SK-N-SH (cell line): ENCODE data around the gene JMJD1C.

Experiments
- JUND ChIP-seq: IDR thresholded peaks from 2 replicates; pipeline ENCODE4 v1.4.0; 2012
- MEF2A ChIP-seq: IDR thresholded peaks from 2 replicates; pipeline ENCODE4 v1.4.0; 2012; ENCODE audit warnings: low read depth, borderline replicate concordance
- POLR2AphosphoS5 ChIP-seq: IDR thresholded peaks from 2 replicates; pipeline ENCODE4 v1.6.1; 2012; ENCODE audit warnings: low read depth, low read length
- RAD21 ChIP-seq: IDR thresholded peaks from 2 replicates; pipeline ENCODE4 v1.6.1; 2012; ENCODE audit warnings: mild to moderate bottlenecking, low read length
- RFX5 ChIP-seq: IDR thresholded peaks from 2 replicates; pipeline ENCODE4 v1.6.1; 2012; ENCODE audit warnings: mild to moderate bottlenecking, improper control_type of control experiment, low read length
- RXRA ChIP-seq: IDR thresholded peaks from 2 replicates; pipeline ENCODE4 v1.4.0; 2012; ENCODE audit warnings: low read depth, mild to moderate bottlenecking, borderline replicate concordance
- SIN3A ChIP-seq: IDR thresholded peaks from 2 replicates; pipeline ENCODE4 v1.6.1; 2012; ENCODE audit warnings: low read depth, mild to moderate bottlenecking, low read length, moderate library complexity, borderline replicate concordance
- SMC3 ChIP-seq: IDR thresholded peaks from 2 replicates; pipeline ENCODE4 v1.6.1; 2012; ENCODE audit warnings: low read depth, low read length, improper control_type of control experiment
- TEAD4 ChIP-seq: IDR thresholded peaks from 2 replicates; pipeline ENCODE4 v1.4.0; 2012; ENCODE audit warnings: mild to moderate bottlenecking, borderline replicate concordance; ENCODE audit not compliant: insufficient read depth
- TF ChIP-seq, protein P1 (sequence below): IDR thresholded peaks from 2 replicates; pipeline ENCODE4 v1.6.1; 2012; ENCODE audit warnings: mild to moderate bottlenecking, low read depth, low read length, moderate library complexity
- TF ChIP-seq, protein P2 (sequence below): fragments of 200-600 bp; sonication (generic); IDR thresholded peaks from 2 replicates; pipeline ENCODE4 v1.6.1; 2017; ENCODE audit warnings: antibody characterized with exemption, mild to moderate bottlenecking, moderate library complexity
- TF ChIP-seq, protein P3 (sequence below): fragments of 150-350 bp; IDR thresholded peaks from 2 replicates; pipeline ENCODE4 v1.6.1; 2017; ENCODE audit warnings: antibody characterized with exemption, low read length, low read depth, borderline replicate concordance

DNA sequence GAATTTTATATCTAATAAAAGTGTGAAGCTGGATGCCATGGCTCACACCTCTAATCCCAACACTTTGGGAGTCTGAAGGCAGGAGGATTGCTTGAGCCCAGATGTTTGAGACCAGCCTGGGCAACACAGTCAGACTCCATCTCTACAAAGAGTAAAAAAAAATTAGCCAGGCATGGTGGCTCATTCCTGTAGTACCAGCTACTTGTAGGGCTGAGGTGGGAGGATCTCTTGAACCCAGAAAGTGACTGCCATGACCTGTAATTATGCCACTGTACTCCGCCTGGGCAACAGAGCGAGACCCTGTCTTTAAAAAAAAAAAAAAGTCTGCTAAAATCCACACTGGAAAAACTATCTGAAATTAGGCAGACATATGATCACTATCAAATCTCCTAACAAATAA, 7.6 kb downstream of the JMJD1C start:
- TF ChIP-seq RFX5 (no peak), RAD21 (no peak), MEF2A (no peak), RXRA (no peak), JUND (no peak), POLR2AphosphoS5 (no peak), SMC3 (no peak), TEAD4 (no peak), SIN3A (no peak)
- TF ChIP-seq, protein P1, sequence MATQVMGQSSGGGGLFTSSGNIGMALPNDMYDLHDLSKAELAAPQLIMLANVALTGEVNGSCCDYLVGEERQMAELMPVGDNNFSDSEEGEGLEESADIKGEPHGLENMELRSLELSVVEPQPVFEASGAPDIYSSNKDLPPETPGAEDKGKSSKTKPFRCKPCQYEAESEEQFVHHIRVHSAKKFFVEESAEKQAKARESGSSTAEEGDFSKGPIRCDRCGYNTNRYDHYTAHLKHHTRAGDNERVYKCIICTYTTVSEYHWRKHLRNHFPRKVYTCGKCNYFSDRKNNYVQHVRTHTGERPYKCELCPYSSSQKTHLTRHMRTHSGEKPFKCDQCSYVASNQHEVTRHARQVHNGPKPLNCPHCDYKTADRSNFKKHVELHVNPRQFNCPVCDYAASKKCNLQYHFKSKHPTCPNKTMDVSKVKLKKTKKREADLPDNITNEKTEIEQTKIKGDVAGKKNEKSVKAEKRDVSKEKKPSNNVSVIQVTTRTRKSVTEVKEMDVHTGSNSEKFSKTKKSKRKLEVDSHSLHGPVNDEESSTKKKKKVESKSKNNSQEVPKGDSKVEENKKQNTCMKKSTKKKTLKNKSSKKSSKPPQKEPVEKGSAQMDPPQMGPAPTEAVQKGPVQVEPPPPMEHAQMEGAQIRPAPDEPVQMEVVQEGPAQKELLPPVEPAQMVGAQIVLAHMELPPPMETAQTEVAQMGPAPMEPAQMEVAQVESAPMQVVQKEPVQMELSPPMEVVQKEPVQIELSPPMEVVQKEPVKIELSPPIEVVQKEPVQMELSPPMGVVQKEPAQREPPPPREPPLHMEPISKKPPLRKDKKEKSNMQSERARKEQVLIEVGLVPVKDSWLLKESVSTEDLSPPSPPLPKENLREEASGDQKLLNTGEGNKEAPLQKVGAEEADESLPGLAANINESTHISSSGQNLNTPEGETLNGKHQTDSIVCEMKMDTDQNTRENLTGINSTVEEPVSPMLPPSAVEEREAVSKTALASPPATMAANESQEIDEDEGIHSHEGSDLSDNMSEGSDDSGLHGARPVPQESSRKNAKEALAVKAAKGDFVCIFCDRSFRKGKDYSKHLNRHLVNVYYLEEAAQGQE, result no peak
- TF ChIP-seq, protein P2, sequence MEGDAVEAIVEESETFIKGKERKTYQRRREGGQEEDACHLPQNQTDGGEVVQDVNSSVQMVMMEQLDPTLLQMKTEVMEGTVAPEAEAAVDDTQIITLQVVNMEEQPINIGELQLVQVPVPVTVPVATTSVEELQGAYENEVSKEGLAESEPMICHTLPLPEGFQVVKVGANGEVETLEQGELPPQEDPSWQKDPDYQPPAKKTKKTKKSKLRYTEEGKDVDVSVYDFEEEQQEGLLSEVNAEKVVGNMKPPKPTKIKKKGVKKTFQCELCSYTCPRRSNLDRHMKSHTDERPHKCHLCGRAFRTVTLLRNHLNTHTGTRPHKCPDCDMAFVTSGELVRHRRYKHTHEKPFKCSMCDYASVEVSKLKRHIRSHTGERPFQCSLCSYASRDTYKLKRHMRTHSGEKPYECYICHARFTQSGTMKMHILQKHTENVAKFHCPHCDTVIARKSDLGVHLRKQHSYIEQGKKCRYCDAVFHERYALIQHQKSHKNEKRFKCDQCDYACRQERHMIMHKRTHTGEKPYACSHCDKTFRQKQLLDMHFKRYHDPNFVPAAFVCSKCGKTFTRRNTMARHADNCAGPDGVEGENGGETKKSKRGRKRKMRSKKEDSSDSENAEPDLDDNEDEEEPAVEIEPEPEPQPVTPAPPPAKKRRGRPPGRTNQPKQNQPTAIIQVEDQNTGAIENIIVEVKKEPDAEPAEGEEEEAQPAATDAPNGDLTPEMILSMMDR, result no peak
- TF ChIP-seq, protein P3, sequence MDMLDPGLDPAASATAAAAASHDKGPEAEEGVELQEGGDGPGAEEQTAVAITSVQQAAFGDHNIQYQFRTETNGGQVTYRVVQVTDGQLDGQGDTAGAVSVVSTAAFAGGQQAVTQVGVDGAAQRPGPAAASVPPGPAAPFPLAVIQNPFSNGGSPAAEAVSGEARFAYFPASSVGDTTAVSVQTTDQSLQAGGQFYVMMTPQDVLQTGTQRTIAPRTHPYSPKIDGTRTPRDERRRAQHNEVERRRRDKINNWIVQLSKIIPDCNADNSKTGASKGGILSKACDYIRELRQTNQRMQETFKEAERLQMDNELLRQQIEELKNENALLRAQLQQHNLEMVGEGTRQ, result no peak
